Memory B cell (primary cell): ENCODE results near the gene OR5C1.
"Not testable (repeated sequence)": the region's sequence is repeated elsewhere in the genome, so short reads cannot be mapped to it uniquely, and the experiment has no call there.

Experiments used
- ATAC-seq: fragments of 150-1000 bp; cut with Tn5 transposase; 2 replicates; pipeline ENCODE4 v1.10.0; 2021; ENCODE audit warnings: low read depth, mild to moderate bottlenecking, moderate library complexity
- DNase-seq, 2 donors: peaks; one replicate each; pipeline ENCODE4 v3.0.0; 2022; ENCODE audit warnings: low spot score in 2 of 2
- H3K27ac Mint-ChIP-seq: one replicate; pipeline ENCODE4 v1.8.0; 2022; ENCODE audit warnings: mild to moderate bottlenecking, moderate library complexity, mixed read lengths
- H3K27me3 Mint-ChIP-seq: one replicate; pipeline ENCODE4 v1.8.0; 2022; ENCODE audit warnings: mixed read lengths
- H3K36me3 Mint-ChIP-seq: one replicate; pipeline ENCODE4 v1.8.0; 2022; ENCODE audit warnings: mild to moderate bottlenecking, mixed read lengths
- H3K4me1 Mint-ChIP-seq: one replicate; pipeline ENCODE4 v1.8.0; 2022; ENCODE audit warnings: mixed read lengths
- H3K4me3 Mint-ChIP-seq: one replicate; pipeline ENCODE4 v1.8.0; 2022; ENCODE audit warnings: mild to moderate bottlenecking, moderate library complexity, mixed read lengths
- H3K9me3 Mint-ChIP-seq: one replicate; pipeline ENCODE4 v1.8.0; 2022; ENCODE audit warnings: mixed read lengths

The OR5C1 gene

GRCh38 chr9:122797316-122798063 lies 8.8 kb downstream of the OR5C1 start:
- Mint-ChIP-seq H3K36me3 (no peaks in the 10 kb centered on the region), H3K4me3 (no peak overlapping the region)
- peak; percentile 29 for ATAC-seq

GRCh38 chr9:122800066-122801060 lies 11.6 kb downstream of the OR5C1 start, which contains the start of gene OR1K1:
Gene OR1K1 (plus strand): TSS chr9:122800123. CDS start chr9:122800123, 0 bp downstream.
- DNase-seq (no peak), ATAC-seq (no peak)
- Mint-ChIP-seq H3K27ac (no peak within 1 kb of the TSS), H3K4me3 (no peak within 1 kb of the TSS), H3K36me3 (peaks cover 2% of the 10 kb centered on the region), H3K4me1 (peaks cover 8% of the 10 kb centered on the region), H3K9me3 (no peaks in the 10 kb centered on the region), H3K27me3 (no peaks in the 10 kb centered on the region)

More at GRCh38 chr9:122797316-122798063, 8.8 kb downstream of the OR5C1 start:
- Mint-ChIP-seq H3K9me3 (no peaks in the 10 kb centered on the region), H3K27me3 (no peaks in the 10 kb centered on the region), H3K27ac (no peak overlapping the region), H3K4me1 (peaks cover 8% of the 10 kb centered on the region)
- no peak for DNase-seq

- no peaks in the 10 kb centered on the region for H3K27me3 Mint-ChIP-seq
- no peak overlapping the region for H3K4me3 Mint-ChIP-seq
- H3K4me1 Mint-ChIP-seq: no peaks in the 10 kb centered on the region
- ATAC-seq (no peak), DNase-seq (no peak)
- no peaks in the 10 kb centered on the region for H3K9me3 Mint-ChIP-seq
- peaks cover 6% of the 10 kb centered on the region for H3K36me3 Mint-ChIP-seq
- no peak overlapping the region for H3K27ac Mint-ChIP-seq
Observed at GRCh38 chr9:122806661-122807060, 17.9 kb downstream of the OR5C1 start.

GRCh38 chr9:122807271-122807900 lies 18.7 kb downstream of the OR5C1 start:
- ATAC-seq (no peak), DNase-seq (no peak)
- Mint-ChIP-seq H3K4me3 (no peak overlapping the region), H3K36me3 (peaks cover 6% of the 10 kb centered on the region), H3K27ac (no peak overlapping the region), H3K4me1 (no peaks in the 10 kb centered on the region), H3K27me3 (no peaks in the 10 kb centered on the region), H3K9me3 (no peaks in the 10 kb centered on the region)

- no peak for DNase-seq
- ATAC-seq: no peak
- H3K36me3 Mint-ChIP-seq: peaks cover 6% of the 10 kb centered on the region
- H3K4me1 Mint-ChIP-seq: no peaks in the 10 kb centered on the region
- no peaks in the 10 kb centered on the region for H3K27me3 Mint-ChIP-seq
- no peaks in the 10 kb centered on the region for H3K9me3 Mint-ChIP-seq
- H3K4me3 Mint-ChIP-seq: no peak overlapping the region
- no peak overlapping the region for H3K27ac Mint-ChIP-seq
Observed at GRCh38 chr9:122808141-122808540, 19.4 kb downstream of the OR5C1 start.

GRCh38 chr9:122809261-122809660 lies 20.5 kb downstream of the OR5C1 start:
- ATAC-seq, H3K9me3 Mint-ChIP-seq, H3K27me3 Mint-ChIP-seq, H3K4me3 Mint-ChIP-seq, H3K27ac Mint-ChIP-seq, H3K36me3 Mint-ChIP-seq, DNase-seq, H3K4me1 Mint-ChIP-seq: not testable (repeated sequence)

GRCh38 chr9:122810306-122810946 lies 21.7 kb downstream of the OR5C1 start:
- Mint-ChIP-seq H3K27me3 (no peaks in the 10 kb centered on the region), H3K27ac (no peak overlapping the region), H3K36me3 (peaks cover 4% of the 10 kb centered on the region), H3K4me1 (peaks cover 6% of the 10 kb centered on the region), H3K4me3 (no peak overlapping the region), H3K9me3 (no peaks in the 10 kb centered on the region)
- DNase-seq (peak; percentile 59 to 71), ATAC-seq (peak; percentile 83)

- no peak overlapping the region for H3K4me3 Mint-ChIP-seq
- H3K27ac Mint-ChIP-seq: no peak overlapping the region
- H3K9me3 Mint-ChIP-seq: no peaks in the 10 kb centered on the region
- ATAC-seq (no peak), DNase-seq (no peak)
- peaks cover 2% of the 10 kb centered on the region for H3K36me3 Mint-ChIP-seq
- H3K4me1 Mint-ChIP-seq: peaks cover 10% of the 10 kb centered on the region
- no peaks in the 10 kb centered on the region for H3K27me3 Mint-ChIP-seq
Observed at GRCh38 chr9:122812736-122813135, 24.0 kb downstream of the OR5C1 start.

GRCh38 chr9:122814545-122814944 lies 25.8 kb downstream of the OR5C1 start:
- peaks cover 10% of the 10 kb centered on the region for H3K4me1 Mint-ChIP-seq
- peaks cover 2% of the 10 kb centered on the region for H3K36me3 Mint-ChIP-seq
- H3K27ac Mint-ChIP-seq: peak overlapping the region; percentile 55
- no peaks in the 10 kb centered on the region for H3K27me3 Mint-ChIP-seq
- no peaks in the 10 kb centered on the region for H3K9me3 Mint-ChIP-seq
- H3K4me3 Mint-ChIP-seq: no peak overlapping the region
- ATAC-seq (peak; percentile 34), DNase-seq (no peak)

GRCh38 chr9:122815544-122815943 lies 26.8 kb downstream of the OR5C1 start:
- Mint-ChIP-seq H3K4me1 (peaks cover 12% of the 10 kb centered on the region), H3K9me3 (no peaks in the 10 kb centered on the region), H3K27me3 (no peaks in the 10 kb centered on the region), H3K27ac (no peak overlapping the region), H3K36me3 (peaks cover 5% of the 10 kb centered on the region), H3K4me3 (no peak overlapping the region)
- no peak for ATAC-seq
- no peak for DNase-seq

GRCh38 chr9:122816163-122816867 lies 27.6 kb downstream of the OR5C1 start:
- H3K36me3 Mint-ChIP-seq: peaks cover 5% of the 10 kb centered on the region
- no peaks in the 10 kb centered on the region for H3K9me3 Mint-ChIP-seq
- peak; percentile 43 for ATAC-seq
- peak overlapping the region; percentile 39 for H3K4me3 Mint-ChIP-seq
- peaks cover 12% of the 10 kb centered on the region for H3K4me1 Mint-ChIP-seq
- H3K27ac Mint-ChIP-seq: peak overlapping the region; percentile 58
- no peaks in the 10 kb centered on the region for H3K27me3 Mint-ChIP-seq
- DNase-seq: no peak

GRCh38 chr9:122819326-122819725 lies 30.6 kb downstream of the OR5C1 start:
- H3K27ac Mint-ChIP-seq: no peak overlapping the region
- H3K27me3 Mint-ChIP-seq: no peaks in the 10 kb centered on the region
- no peak overlapping the region for H3K4me3 Mint-ChIP-seq
- H3K9me3 Mint-ChIP-seq: no peaks in the 10 kb centered on the region
- no peak for ATAC-seq
- H3K36me3 Mint-ChIP-seq: peaks cover 14% of the 10 kb centered on the region
- H3K4me1 Mint-ChIP-seq: peaks cover 16% of the 10 kb centered on the region
- DNase-seq: no peak
